AG04450 (cell line): ENCODE results near the gene PCSK6. TPM values are rescaled to one million over a fixed set of nuclear protein-coding genes. Genes with fewer than 3 reads are reported as not detected.

Experiments
- CTCF ChIA-PET: fragments of 300-600, 350-600 bp; formaldehyde crosslinking; extraction: SDS; loops from one replicate; lab custom pipeline; 2022; ENCODE audit warnings: antibody characterized with exemption, inconsistent platforms; lab: Charles Lee
- POLR2A ChIA-PET: fragments of 350-600 bp; formaldehyde crosslinking; extraction: SDS; loops from one replicate; lab custom pipeline; 2021; ENCODE audit warnings: antibody characterized with exemption, inconsistent platforms; lab: Yijun Ruan, JAX
- DNase-seq: peaks from one replicate; pipeline ENCODE4 v3.0.0-alpha.2; 2011; ENCODE audit warnings: low read depth, low spot score
- H3K27ac ChIP-seq: one replicate; pipeline ENCODE4 v1.5.1; 2012; ENCODE audit warnings: low read depth, low read length, control low read depth
- H3K27me3 ChIP-seq: one replicate; pipeline ENCODE4 v1.6.0; 2012; ENCODE audit warnings: low read length; ENCODE audit not compliant: control insufficient read depth, insufficient read depth
- H3K4me3 ChIP-seq: 2 replicates; pipeline ENCODE4 v1.5.1; 2011; ENCODE audit warnings: mild to moderate bottlenecking, low read depth, low read length, control low read depth
- H3K9me3 ChIP-seq: 2 replicates; pipeline ENCODE4 v1.5.1; 2012; ENCODE audit warnings: low read length; ENCODE audit not compliant: control insufficient read depth, insufficient read depth
- CTCF ChIP-seq: IDR thresholded peaks from 2 replicates; pipeline ENCODE4 v1.5.1; 2011; ENCODE audit warnings: low read depth, low read length, control low read depth, inconsistent platforms
- polyA plus RNA-seq: library from polyadenylated mRNA; depleted of rRNA; stranded (reverse); fragments of >200 nt; gene quantifications from 2 replicates; pipeline ENCODE4 v1.2.3, GENCODE V29; 2011

PCSK6 gene
- polyA plus RNA-seq, 1 experiment, result 0.06 TPM

GRCh38 chr15:101267320-101268104 is 222.0 kb downstream of the PCSK6 start:
- ChIA-PET CTCF (interaction anchor here (0.5 to 3.9 kb wide), 12 partner anchors 9 to 374 kb away, joined by 3 to 22 read pairs (median 4); partner anchors contain the start of gene LRRK1), POLR2A (interaction anchor here (0.6 to 1.5 kb wide), 6 partner anchors 9 to 244 kb away, joined by 3 to 6 read pairs (median 3); no protein-coding TSS in a partner anchor)
- Histone ChIP-seq H3K9me3 (no peaks in the 10 kb centered on the region; the same call in 1 of the 2 replicates), H3K4me3 (no peak overlapping the region), H3K27me3 (no peaks in the 10 kb centered on the region), H3K27ac (peak overlapping the region; percentile 88)
- TF ChIP-seq CTCF, result no peak
- no peak for DNase-seq

- Histone ChIP-seq H3K27me3 (no peaks in the 10 kb centered on the region), H3K9me3 (no peaks in the 10 kb centered on the region; the same call in 1 of the 2 replicates), H3K27ac (peak overlapping the region; percentile 88), H3K4me3 (no peak overlapping the region)
- ChIA-PET CTCF (interaction anchor here (1.2 to 3.9 kb wide), 7 partner anchors 8 to 375 kb away, joined by 3 to 22 read pairs (median 4); no protein-coding TSS in a partner anchor), POLR2A (interaction anchor here (0.9 kb wide), 1 partner anchor 26 kb away, joined by 3 read pairs; no protein-coding TSS in a partner anchor)
- TF ChIP-seq CTCF, result no peak
- DNase-seq, result no peak
Measured at GRCh38 chr15:101266787-101267186, 222.7 kb downstream of the PCSK6 start.

DNA sequence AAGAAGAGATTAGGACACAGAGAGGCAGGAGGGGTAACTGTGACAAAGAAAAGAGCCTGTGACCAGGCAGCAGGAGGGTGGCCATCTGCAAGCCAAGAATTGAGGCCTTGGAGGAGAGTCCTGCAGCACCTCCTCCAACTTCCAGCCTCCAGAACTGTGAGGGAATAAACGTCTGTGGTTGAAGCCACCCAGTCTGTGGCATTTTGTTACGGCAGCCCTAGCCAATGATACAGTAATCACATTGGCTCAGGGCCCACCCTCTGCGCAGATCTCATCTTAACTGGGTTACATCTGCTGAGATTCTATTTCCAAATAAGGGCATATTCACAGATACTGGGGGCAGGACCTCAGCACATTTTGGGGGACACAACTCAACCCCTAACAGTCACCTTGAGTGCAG is 223.5 kb downstream of the PCSK6 start:
- POLR2A ChIA-PET, result no interaction called here
- Histone ChIP-seq H3K27ac (peak overlapping the region; percentile 88), H3K9me3 (no peaks in the 10 kb centered on the region; the same call in 1 of the 2 replicates), H3K4me3 (no peak overlapping the region), H3K27me3 (no peaks in the 10 kb centered on the region)
- TF ChIP-seq CTCF, result no peak
- CTCF ChIA-PET, result interaction anchor here (2.8 to 3.9 kb wide), 2 partner anchors 250 to 257 kb away, joined by 21 to 22 read pairs; no protein-coding TSS in a partner anchor
- no peak for DNase-seq

- ChIA-PET CTCF (interaction anchor here (0.6 to 3.9 kb wide), 2 partner anchors 40 to 256 kb away, joined by 3 to 21 read pairs; no protein-coding TSS in a partner anchor), POLR2A (no interaction called here)
- TF ChIP-seq CTCF, result no peak
- H3K4me3 ChIP-seq, result no peak overlapping the region
- H3K27me3 ChIP-seq, result no peaks in the 10 kb centered on the region
- DNase-seq, result no peak
- peak overlapping the region; percentile 11 for H3K27ac ChIP-seq
- H3K9me3 ChIP-seq, result no peaks in the 10 kb centered on the region; the same call in 1 of the 2 replicates
Measured at GRCh38 chr15:101264911-101265641, 224.4 kb downstream of the PCSK6 start.
